Muscle layer of colon (tissue), 2 donors: ENCODE results near the gene PECR.
A peak's percentile ranks its signal among the peaks of the same experiment; 100 is the strongest.
"Not testable (repeated sequence)": the region's sequence is repeated elsewhere in the genome, so short reads cannot be mapped to it uniquely, and the experiment has no call there.

Source experiments
- H3K27ac ChIP-seq: one replicate; pipeline ENCODE4 v1.7.0; 2013; ENCODE audit warnings: low read depth, mild to moderate bottlenecking, low read length, moderate library complexity
- H3K27me3 ChIP-seq, 2 donors: one replicate each; pipeline ENCODE4 v1.7.0; 2013; ENCODE audit warnings: low read length in 2 of 2, mild to moderate bottlenecking in 2 of 2; ENCODE audit not compliant: insufficient read depth in 2 of 2, control insufficient read depth in 1 of 2
- H3K36me3 ChIP-seq: one replicate; pipeline ENCODE4 v1.7.0; 2013; ENCODE audit warnings: mild to moderate bottlenecking, low read length; ENCODE audit not compliant: insufficient read depth
- H3K4me1 ChIP-seq: one replicate; pipeline ENCODE4 v1.7.0; 2013; ENCODE audit warnings: mild to moderate bottlenecking, low read length; ENCODE audit not compliant: insufficient read depth
- H3K4me3 ChIP-seq, 2 donors: one replicate each; pipeline ENCODE4 v1.7.0; 2013; ENCODE audit warnings: low read length in 2 of 2, low read depth in 1 of 2, mild to moderate bottlenecking in 1 of 2, moderate library complexity in 1 of 2
- H3K9ac ChIP-seq: one replicate; pipeline ENCODE4 v1.7.0; 2013; ENCODE audit warnings: low read length
- H3K9me3 ChIP-seq: one replicate; pipeline ENCODE4 v1.7.0; 2013; ENCODE audit warnings: mild to moderate bottlenecking, low read length
- donor health status: abdominal sarcoma.
- donor health status: Adenocarcinoma of cecum.

PECR gene

DNA sequence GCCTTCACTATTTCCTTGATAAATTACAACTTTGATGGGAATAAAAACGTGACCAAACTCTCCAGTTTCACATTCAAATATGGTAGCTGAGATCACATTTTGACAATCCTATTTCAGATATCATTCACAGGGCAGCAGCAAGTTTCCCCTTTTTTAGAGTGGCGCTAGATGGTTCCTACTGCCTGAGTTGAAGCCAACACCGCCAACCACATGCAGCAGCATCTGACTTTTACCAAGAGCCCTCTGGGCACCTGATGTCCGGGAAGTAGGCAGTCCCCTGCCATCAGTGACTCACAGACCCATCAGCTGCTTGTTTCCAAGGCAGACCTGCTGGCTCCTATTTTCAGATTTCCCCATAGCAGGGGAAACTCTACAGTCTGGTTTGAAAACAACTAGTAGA, 64.2 kb downstream of the PECR start:
- Histone ChIP-seq H3K9ac (no peak overlapping the region), H3K9me3 (no peaks in the 10 kb centered on the region), H3K4me1 (peaks cover 5% of the 10 kb centered on the region), H3K27me3 (no peaks in the 10 kb centered on the region), H3K27ac (no peak overlapping the region), H3K36me3 (no peaks in the 10 kb centered on the region), H3K4me3 (no peak overlapping the region)

DNA sequence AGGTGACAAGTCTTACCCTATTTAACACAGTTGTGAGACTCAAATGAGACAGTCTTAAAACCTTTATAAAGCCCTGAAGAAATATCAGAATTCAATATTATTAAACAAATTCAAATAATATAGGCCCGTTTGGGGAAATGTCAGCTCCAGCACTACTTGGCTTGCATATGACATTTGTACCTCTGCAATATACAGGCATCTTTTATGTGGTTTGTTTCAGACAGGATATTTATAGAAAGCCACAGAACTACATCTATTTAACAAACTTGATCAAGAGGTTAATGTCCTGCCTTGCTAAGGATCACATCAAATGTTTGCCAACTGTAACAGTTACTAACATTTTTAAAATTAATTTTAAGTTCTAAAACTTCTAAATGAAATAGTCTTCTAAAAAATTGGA, 65.0 kb downstream of the PECR start:
- no peaks in the 10 kb centered on the region for H3K9me3 ChIP-seq
- H3K36me3 ChIP-seq = no peaks in the 10 kb centered on the region
- H3K27ac ChIP-seq = no peak overlapping the region
- no peak overlapping the region for H3K9ac ChIP-seq
- H3K27me3 ChIP-seq = no peaks in the 10 kb centered on the region
- peaks cover 5% of the 10 kb centered on the region for H3K4me1 ChIP-seq
- no peak overlapping the region for H3K4me3 ChIP-seq

DNA sequence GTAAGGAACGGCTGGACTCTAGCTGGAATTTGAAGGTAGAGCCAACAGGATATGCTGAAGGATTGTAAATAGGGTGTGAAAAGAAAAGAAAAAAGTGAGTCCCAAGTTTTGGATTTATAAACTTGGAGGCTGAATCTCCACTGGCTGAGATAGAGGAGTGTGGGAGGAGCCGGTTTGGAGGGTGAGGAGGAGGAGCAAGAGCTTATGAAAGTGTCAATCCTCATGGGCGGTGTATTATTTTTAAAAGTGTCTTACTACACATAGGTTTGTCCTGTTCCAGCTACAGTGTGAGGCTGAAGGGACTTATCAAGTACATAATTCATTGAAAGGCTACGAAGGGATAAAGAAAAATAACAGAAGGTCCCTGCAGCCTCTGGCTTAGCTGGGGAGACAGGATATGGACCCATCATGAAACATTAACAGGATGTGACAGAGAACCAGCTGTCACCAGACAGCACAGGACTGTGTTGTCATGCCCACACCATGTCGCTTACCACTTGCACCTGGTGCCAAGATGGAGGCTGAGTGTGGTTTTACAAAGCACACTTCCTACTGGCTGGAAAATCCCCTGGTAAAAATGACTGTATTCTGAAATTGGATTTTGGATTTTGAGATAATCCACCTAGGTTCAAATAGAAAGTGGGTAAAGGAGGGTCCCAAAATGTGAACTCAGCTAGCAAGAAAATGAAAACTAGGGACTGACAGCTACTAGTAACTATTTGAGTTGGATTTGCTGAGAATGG, 65.7 kb downstream of the PECR start:
- H3K4me3 ChIP-seq = no peak overlapping the region
- no peaks in the 10 kb centered on the region for H3K9me3 ChIP-seq
- H3K36me3 ChIP-seq = no peaks in the 10 kb centered on the region
- no peak overlapping the region for H3K27ac ChIP-seq
- H3K4me1 ChIP-seq = peaks cover 5% of the 10 kb centered on the region
- no peak overlapping the region for H3K9ac ChIP-seq
- no peaks in the 10 kb centered on the region for H3K27me3 ChIP-seq

DNA sequence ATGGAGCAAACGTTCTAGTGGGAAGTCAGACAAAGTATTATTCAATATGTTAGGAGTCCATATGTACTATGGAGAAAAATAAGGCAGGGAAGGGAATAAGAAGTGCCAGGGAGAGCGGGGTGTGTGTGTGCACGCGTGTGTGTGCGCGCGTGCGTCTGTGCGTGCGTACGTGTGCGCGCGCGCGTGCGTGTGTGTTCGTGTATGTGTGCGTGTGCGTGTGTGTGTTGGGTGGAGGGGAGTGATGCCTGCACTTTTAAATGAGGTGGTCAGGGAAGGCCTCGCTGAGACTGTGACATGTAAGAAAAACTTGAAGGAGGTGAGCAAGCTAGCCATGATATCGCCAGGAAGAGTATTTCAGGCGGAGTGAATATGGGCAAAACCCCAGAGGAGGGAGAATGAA, 66.6 kb downstream of the PECR start:
- Histone ChIP-seq H3K9me3 (no peaks in the 10 kb centered on the region), H3K9ac (no peak overlapping the region), H3K27me3 (no peaks in the 10 kb centered on the region), H3K27ac (no peak overlapping the region), H3K4me1 (peaks cover 5% of the 10 kb centered on the region), H3K36me3 (no peaks in the 10 kb centered on the region), H3K4me3 (no peak overlapping the region)

GRCh38 chr2:216014006-216014405, 67.6 kb downstream of the PECR start:
- Histone ChIP-seq H3K9ac (no peak overlapping the region), H3K36me3 (no peaks in the 10 kb centered on the region), H3K4me1 (peaks cover 5% of the 10 kb centered on the region), H3K27ac (no peak overlapping the region), H3K4me3 (no peak overlapping the region), H3K27me3 (no peaks in the 10 kb centered on the region), H3K9me3 (no peaks in the 10 kb centered on the region)

- Histone ChIP-seq H3K27me3 (no peaks in the 10 kb centered on the region), H3K36me3 (no peaks in the 10 kb centered on the region), H3K27ac (no peak within 1 kb of the TSS)
Measured at GRCh38 chr2:216013080-216013909, 68.3 kb downstream of the PECR start, which contains the start of gene MREG. TSS of gene MREG (minus strand) at chr2:216013551. CDS start at chr2:216013327, 224 bp downstream.

DNA sequence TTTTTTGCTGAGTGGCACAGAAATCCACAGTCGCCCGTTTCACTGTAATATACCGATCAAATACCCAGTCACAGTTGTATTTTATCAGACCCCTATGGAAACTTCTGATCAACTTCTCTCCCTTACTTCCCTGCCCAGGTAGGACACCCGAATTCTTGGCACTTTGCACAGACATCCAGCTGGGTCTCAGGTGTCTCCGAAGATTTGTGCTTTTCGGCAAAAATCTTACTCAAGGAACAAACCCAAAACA, 68.9 kb downstream of the PECR start:
- no peak overlapping the region for H3K27ac ChIP-seq

More at GRCh38 chr2:216013080-216013909, 68.3 kb downstream of the PECR start, which contains the start of gene MREG:
- H3K4me1 ChIP-seq = peaks cover 5% of the 10 kb centered on the region
- H3K9ac ChIP-seq = no peak within 1 kb of the TSS
- no peaks in the 10 kb centered on the region for H3K9me3 ChIP-seq
- H3K4me3 ChIP-seq = peak within 1 kb of the TSS; percentile 50 to 59

DNA sequence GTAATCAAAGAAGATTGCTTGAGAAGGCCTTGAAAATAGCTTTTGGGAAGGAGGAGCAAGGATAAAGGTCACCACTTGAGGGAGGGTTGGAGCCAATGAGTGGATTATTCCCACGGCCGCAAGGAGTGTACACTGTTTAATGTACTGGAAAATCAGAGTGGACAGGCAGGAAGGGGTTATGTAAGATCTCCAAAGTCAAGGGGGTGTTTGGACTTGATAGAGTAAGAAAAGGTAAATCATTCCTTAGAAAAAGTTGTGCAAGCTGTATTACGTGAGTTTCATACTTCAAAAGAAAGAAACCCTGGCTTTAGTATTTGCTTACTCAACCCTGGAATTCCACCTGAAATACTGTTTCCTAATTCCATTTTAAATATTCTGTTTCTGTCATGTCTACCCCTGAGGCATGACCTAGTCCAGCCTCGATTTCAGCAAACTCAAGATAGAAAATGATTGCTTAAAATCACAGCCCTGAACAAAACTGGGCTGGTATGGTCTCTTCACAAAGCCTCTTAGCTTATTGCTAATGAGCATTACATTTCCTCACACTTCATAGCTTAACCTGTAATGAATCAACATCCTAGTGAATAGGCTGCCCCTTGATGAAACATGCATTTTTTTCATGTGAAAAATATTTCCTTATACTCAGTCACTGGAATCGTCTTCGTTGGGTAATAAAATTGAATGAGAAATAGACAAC, 69.3 kb downstream of the PECR start:
- no peaks in the 10 kb centered on the region for H3K27me3 ChIP-seq
- H3K9ac ChIP-seq = no peak overlapping the region
- no peak overlapping the region for H3K4me3 ChIP-seq
- no peak overlapping the region for H3K27ac ChIP-seq
- peaks cover 5% of the 10 kb centered on the region for H3K4me1 ChIP-seq
- no peaks in the 10 kb centered on the region for H3K9me3 ChIP-seq
- no peaks in the 10 kb centered on the region for H3K36me3 ChIP-seq

More for the DNA sequence above, 68.9 kb downstream of the PECR start:
- H3K9ac ChIP-seq = no peak overlapping the region
- no peaks in the 10 kb centered on the region for H3K36me3 ChIP-seq
- no peaks in the 10 kb centered on the region for H3K9me3 ChIP-seq
- H3K27me3 ChIP-seq = no peaks in the 10 kb centered on the region
- H3K4me3 ChIP-seq = peak overlapping the region; percentile 50 to 59
- peaks cover 5% of the 10 kb centered on the region for H3K4me1 ChIP-seq

DNA sequence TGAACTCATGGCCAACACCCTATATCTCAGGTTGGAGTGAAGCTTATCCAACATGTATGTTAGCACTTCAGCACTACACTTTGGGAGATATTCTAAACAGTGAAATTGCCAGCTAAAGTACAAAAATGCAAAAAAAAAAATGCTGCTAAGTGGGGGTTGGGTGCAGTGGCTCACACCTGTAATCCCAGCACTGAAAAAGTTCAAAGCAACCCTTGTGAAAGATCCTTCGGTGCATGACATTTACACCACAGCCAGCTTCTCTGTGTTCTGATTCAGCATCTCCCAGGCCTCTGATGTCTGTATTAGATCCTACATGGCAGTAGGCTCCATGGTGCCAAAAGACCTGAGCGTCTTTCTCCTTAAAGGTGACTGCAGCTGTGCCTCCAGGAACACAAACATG, 72.4 kb downstream of the PECR start:
- not testable (repeated sequence) for H3K4me3 ChIP-seq, H3K27me3 ChIP-seq, H3K4me1 ChIP-seq, H3K36me3 ChIP-seq, H3K9ac ChIP-seq, H3K9me3 ChIP-seq, H3K27ac ChIP-seq

DNA sequence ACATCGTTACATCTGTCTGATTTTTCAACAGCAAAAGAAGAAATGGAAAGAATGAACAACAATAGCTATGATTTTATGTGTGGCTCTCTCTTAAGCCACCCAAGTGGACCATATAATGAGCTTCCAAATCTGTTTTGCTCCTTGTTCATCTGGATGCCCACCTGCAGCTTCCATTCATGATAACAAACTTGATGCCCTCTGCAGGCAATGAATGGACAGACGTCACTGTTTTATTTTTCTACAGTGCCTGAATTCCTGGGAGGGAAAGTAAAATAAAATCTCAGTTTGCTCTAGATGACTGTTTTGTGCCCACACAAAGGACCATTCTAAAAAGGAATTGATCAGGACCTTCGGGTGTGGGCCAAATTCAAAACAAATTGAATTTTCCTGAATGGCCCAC, 73.2 kb downstream of the PECR start:
- H3K4me3 ChIP-seq = no peak overlapping the region
- H3K9me3 ChIP-seq = no peaks in the 10 kb centered on the region
- H3K4me1 ChIP-seq = peaks cover 5% of the 10 kb centered on the region
- no peaks in the 10 kb centered on the region for H3K36me3 ChIP-seq
- H3K27me3 ChIP-seq = no peaks in the 10 kb centered on the region
- H3K27ac ChIP-seq = no peak overlapping the region
- no peak overlapping the region for H3K9ac ChIP-seq

GRCh38 chr2:216006164-216006663, 75.4 kb downstream of the PECR start:
- H3K9me3 ChIP-seq = no peaks in the 10 kb centered on the region
- H3K27ac ChIP-seq = no peak overlapping the region
- H3K27me3 ChIP-seq = no peaks in the 10 kb centered on the region
- H3K9ac ChIP-seq = no peak overlapping the region
- no peaks in the 10 kb centered on the region for H3K36me3 ChIP-seq
- H3K4me3 ChIP-seq = no peak overlapping the region
- H3K4me1 ChIP-seq = no peaks in the 10 kb centered on the region
